ENCODE measurements around the gene CAMK2D.
A peak's percentile ranks its signal among the peaks of the same experiment; 100 is the strongest.

CAMK2D gene

DNA sequence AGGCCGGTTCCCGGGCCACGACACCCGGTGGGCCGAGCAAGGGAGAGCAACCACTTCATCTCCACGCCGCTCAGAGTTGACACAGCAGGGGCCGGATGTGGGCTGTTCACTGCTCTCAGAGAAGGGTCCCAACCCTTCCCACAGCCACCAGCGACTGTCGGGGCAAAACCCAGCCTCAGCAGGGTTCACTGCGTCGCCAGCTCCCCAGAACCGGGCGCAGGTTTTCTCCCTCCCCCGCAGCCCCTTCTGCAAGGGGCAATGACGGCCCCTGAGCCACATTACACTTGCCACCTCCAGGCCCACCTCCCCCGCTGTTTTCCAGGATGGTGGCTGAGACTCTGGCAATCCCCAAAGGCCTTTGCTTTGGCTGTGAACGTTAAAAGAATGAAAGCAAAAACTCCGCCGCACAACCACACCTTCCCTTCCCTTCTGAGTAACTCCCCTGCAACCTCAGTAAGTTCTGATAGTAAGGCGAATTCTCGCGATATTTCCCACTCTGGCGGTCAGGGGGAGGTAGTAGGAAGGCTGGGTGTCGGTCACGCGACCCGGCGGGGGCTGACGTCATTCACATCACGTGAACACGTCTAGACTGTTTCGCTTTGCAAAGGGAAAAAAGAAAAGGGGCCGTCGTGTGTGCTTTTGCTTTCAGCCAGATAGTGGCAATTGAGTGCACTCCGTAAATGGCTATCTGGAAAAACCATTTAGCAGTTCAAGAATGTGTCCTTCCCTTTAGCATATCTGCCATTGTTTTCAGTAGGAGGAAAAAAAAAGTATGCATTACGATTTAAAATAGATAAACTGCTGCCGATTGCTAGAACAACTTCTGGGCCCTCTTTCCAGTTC, 869 bp upstream of the CAMK2D start:
- DNase-seq, result peak; percentile 100

DNA sequence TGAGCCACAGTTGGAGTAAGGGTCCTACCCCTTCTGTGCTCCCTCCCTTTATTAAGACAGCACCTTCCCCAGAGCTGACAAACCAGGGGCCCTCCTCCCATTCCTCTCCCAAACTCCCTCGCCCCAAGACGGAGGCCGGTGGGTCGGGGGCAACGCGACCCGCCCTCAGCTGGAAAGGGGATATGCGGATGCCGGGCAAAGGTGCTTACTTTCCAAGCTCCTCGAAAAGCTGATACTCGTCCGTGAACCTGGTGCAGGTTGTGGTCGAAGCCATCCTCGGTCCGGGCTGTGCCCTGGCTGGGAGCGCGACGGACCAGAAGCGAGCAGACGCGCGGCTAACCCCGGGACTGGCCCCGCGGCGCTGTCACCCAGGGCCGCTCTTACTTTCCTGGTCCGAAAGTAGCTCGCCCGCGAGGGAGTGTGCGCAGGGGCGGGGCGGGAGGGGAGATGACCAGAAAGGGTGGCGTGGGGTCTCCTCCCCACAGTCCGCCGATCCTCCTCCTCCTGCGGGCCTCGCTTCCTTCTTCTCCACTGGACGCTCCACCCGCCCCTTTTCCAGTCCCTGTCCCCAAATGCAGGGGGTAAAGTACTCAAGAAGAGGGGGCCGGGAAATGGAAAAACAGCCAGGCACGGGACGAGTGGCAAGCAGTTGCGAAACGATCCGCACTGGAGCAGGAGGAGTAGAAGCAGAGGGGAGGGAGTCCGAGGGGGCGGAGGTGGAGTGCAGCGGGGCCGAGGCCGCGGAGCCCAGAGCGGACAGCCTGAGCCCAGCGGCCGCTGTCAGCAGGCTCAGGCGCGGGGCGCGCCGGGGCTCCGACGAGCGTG, 531 bp downstream of the CAMK2D start:
- peak; percentile 78 for DNase-seq

DNA sequence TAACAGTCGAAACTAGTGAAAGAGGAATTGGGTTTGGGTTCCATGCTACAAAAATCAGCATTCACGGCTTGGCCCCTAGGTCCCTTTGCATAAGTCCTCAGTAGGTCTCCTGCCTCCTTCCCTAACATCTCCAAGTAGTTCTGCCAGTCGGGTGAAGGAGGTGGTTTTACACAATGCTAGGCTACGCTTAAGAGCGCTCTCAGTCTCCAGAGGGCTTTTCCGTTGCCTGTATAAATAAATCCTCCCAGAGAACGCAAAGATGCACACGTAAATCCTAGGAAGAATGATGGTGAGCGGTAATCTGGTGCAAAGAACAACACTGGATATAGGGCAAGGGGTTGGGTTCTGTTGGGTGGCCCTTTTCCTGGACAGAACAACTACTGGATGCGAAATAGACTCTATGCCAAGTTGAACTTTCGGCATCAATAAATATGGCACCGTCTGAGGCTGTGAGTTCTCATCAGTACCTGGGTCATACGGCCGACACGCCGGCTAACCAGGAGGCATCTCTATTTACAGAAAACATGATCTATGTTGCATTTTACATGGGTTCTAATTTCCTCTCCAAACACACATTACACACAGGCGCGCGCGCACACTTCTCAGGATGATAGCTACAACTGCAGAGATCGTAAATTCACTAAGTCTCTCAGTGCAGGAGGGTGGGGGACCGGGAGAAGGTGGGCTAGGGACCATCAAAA, 1.3 kb downstream of the CAMK2D start:
- peak; percentile 37 for DNase-seq

DNA sequence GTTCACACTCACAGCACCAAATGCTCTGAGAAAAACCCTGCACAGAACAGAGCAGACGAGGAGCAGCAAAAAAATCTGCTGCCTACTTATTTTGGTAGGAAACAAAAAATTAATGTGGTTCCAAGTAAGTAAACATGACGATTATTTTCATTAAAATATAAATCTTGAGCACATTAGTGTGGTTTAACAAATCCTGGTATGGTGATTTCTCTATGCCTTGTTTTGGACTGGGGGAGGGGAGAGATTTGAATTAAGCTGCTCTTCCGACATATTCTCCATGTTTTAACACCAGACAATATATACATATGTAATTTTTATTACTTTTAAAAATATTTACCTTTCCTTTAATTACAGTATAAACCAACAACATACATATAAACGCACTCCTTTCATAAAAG, 1.8 kb downstream of the CAMK2D start:
- no peak for DNase-seq

DNA sequence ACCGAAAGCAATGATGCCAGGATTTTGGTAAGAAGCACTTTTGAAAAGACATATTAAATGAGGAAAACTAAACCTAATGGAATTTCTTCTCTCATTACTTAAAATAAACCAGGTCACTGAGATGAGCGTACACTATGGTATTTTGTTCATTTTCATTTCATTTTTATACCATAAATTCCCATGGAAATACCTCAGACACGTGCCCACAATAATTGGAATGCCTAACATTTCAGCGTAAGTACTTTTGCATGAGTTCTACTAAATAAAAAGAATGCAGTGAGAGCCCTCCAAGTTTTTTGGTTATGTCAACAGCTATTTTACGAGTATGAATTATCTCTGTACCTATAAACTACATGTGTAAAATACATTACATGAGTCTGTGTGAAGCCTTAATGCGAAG, 3.2 kb downstream of the CAMK2D start:
- peak; percentile 89 for DNase-seq

GRCh38 chr4:113757486-113757885, 4.1 kb downstream of the CAMK2D start:
- DNase-seq, result no peak

- peak; percentile 85 for DNase-seq
These were observed 5.5 kb downstream of the CAMK2D start for GRCh38 chr4:113756005-113756410.

DNA sequence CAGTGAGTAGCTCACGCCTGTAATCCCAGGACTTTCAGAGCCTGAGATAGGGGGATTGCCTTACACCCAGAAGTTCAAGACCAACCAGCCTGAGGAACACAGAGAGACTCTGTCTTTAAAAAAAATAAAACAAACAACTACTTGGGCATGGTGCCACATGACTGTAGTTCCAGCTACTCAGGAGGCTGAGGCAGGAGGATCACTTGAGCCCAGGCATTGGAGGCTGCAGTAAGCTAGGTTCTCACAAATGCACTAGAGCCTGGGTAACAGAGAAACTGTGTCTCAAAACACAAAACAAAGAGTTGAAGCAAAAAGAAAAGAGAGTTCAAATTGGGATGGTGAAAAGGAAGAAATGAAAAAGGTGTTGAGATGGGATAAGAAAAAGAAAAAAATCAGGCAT, 10.8 kb downstream of the CAMK2D start:
- DNase-seq, result no peak

DNA sequence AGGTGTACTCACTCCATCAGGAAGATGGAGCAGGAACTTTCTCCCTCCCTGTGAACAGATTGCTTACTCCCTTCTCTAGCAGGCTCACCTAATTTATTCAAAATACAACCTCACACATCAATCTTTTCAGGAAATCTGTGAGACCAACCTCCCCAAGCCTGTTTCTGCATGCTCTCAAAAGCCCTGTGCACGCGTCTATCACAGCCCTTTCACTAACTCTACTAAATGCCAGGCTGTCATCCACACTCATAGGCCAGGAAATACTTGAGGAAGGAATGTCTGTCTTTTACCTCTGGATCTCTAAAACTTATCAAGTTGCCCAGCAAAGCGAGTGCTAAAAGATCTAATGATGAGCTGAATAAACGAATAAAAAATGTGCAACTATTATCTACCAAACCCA, 11.2 kb downstream of the CAMK2D start:
- no peak for DNase-seq

DNA sequence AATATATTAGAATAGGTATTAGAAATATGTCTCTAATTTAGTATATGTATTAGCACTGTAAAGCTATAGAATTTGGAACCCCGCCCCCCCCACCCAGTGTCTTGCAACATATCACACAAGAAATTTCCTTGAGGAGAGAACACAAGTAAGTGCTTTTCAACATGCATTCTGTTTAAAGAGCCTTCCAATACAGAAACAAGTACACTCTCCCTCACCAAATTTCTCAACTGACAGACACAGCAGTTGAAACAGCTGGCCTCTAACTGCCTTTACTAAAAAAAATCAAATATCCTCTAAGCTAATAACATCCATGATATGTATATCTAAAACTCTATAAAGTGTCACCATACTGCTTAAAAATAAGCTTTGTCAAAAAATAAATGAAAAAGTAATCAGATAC, 12.4 kb downstream of the CAMK2D start:
- no peak for DNase-seq

DNA sequence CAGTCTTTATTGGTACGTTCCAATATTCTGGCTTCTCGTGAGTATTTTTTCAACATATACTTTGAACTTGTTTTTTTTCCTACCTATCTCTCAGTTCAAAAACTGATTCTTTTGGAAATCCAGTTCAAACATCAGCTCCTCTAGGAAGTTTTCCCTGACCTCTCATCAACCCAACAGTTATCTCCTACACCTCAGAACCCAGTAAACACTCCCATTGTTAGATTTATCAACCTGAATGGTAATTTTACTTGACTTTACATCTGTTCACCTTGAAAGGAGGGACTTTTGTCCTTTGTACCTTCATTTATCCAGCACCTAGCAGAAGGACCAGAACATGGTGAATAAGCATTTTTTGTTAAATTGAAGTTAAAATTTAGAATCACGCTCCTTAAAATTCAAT, 13.6 kb downstream of the CAMK2D start:
- no peak for DNase-seq

- no peak for DNase-seq
These were observed 15.8 kb downstream of the CAMK2D start for GRCh38 chr4:113745711-113746110.

DNA sequence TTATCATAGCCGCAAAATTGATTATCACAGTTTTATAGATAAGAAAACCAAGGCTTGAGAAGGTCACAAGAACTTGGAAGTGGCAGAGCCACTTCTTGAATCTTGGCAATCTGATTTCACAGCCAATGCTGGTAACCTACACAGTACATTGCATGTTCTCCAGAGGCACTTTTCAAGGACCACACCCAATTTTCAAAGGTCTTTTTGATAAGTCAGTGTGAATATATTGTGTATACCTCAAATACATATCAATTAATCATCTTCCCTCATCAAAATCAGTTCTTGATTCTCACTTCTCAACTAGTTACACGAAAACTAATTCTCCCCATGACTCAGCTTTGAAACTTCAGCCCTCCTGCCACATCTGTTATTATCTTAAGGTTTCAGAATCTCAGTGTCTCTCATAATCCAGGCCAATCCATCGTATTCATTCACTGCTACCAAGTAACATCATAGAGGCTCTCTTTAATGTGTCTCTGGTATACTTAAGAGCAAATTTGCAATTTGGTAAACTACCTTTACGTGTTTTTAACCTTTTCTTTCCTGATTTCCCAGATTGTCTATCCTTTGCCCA, 16.8 kb downstream of the CAMK2D start:
- no peak for DNase-seq

DNA sequence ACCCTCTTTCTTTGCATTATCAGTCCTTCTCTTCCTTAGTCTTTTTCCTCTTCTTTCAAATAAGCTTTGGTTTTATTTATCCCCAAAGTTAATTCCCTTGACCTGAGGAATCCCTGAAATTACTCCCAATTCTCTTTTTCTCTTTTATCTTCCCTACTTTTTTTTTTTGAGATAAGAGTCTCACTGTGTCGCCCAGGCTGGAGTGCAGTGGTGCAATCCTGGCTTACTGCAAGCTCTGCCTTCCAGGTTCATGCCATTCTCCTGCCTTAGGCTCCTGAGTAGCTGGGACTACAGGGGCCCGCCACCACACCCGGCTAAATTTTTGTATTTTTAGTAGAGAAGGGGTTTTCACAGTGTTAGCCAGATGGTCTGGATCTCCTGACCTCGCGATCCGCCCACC, 17.8 kb downstream of the CAMK2D start:
- no peak for DNase-seq

GRCh38 chr4:113742643-113743042, 18.9 kb downstream of the CAMK2D start:
- DNase-seq, result no peak

DNA sequence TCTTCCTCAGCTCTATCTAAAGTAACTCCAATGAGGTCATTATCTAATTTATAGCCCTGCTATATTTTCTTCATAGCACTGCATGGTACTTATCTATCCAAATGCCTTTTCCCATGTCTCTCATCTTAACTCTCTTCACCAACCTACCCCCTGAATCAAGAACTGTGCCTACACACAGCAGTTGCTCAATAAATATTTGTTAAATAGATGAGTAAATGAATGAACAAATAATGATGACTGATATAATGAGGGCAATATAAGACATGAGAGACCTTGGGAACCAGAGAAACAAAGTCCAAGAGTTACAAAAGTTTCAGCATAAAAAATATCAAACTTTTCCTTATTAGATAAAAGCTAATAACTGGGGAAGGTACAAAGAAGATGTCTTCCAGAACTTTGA, 19.6 kb downstream of the CAMK2D start:
- no peak for DNase-seq

- DNase-seq, result no peak
These were observed 20.6 kb downstream of the CAMK2D start for GRCh38 chr4:113740857-113741379.

DNA sequence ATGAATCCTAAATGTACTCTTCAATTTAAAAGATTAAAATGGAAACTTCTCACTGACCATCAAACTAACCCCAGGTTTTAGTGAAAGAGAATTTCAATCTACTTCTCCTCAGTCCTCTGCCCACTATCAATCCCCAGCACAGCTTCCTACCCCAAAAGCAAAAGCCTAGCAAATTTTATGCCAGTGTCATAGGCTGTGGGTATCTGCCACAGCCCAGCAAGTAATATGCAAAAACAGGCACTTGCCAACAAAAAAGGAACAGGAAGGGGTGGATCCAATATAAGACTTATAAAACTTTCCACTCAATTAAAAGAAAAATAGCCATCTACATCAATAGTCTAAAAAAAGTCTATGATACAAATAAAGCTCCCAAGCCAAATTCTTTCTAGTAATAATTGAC, 22.3 kb downstream of the CAMK2D start:
- no peak for DNase-seq

DNA sequence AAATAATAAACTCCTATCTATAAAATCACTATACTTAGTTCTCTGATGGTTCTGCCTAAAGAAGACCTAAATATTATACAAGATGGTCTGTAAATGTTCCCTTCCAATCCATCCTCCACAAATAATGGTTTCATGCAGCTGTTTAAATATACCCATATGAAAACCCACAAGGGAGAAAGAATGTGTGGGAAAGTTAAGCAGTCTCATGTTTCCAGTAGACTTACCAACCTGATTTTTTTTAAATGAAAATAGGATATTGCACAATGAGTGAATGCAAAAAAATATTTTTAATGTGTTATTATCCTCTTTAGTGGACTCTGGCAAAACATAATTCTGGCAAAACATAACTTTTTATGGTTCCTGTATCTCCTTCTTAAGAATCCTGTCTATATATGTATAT, 23.3 kb downstream of the CAMK2D start:
- peak; percentile 82 for DNase-seq

DNA sequence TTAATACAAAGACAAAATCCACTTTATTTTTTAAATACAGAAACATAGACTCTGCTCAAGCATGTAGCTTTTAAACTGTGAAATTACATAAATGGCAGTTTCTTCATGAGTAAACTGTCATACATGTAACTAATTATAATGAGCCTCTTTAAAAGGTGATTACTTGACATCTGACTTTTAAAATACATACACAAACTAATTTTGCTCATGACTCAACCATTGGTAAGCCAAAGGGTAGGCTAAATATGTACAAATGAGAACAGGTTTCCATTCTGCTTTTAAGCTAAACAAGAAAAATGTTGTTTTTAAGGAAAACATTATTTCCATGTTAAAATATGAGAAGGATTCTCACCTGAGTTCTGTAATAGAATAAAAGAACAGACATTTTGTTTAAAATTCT, 27.9 kb downstream of the CAMK2D start:
- DNase-seq, result no peak

GRCh38 chr4:113732967-113733527, 28.5 kb downstream of the CAMK2D start:
- no peak for DNase-seq

GRCh38 chr4:113730467-113731216, 30.9 kb downstream of the CAMK2D start:
- DNase-seq, result no peak

Data from fibroblast of skin of scalp (primary cell).